Progenitor cell of endocrine pancreas (in vitro differentiated cells): Measurements from ENCODE around the gene ADGRF5. TPM values are rescaled to one million over a fixed set of nuclear protein-coding genes. Genes with fewer than 3 reads are reported as not detected.

Experiments
- DNase-seq: peaks from one replicate; pipeline ENCODE4 v3.0.0; 2021; ENCODE audit warnings: low spot score; ENCODE audit not compliant: unreplicated experiment
- H3K27ac Mint-ChIP-seq: 2 replicates; pipeline ENCODE4 v1.8.0; 2021; ENCODE audit warnings: mild to moderate bottlenecking, moderate library complexity, mixed read lengths
- H3K27me3 Mint-ChIP-seq: 2 replicates; pipeline ENCODE4 v1.8.0; 2021; ENCODE audit warnings: mixed read lengths
- H3K36me3 Mint-ChIP-seq: 2 replicates; pipeline ENCODE4 v1.8.0; 2022; ENCODE audit warnings: mixed read lengths; ENCODE audit not compliant: insufficient read depth
- H3K4me1 Mint-ChIP-seq: 2 replicates; pipeline ENCODE4 v1.8.0; 2021; ENCODE audit warnings: low read depth, mixed read lengths
- H3K4me3 Mint-ChIP-seq: 2 replicates; pipeline ENCODE4 v1.8.0; 2021; ENCODE audit warnings: low read depth, mild to moderate bottlenecking, moderate library complexity, mixed read lengths
- H3K9me3 Mint-ChIP-seq: 2 replicates; pipeline ENCODE4 v1.8.0; 2021; ENCODE audit warnings: low read depth, mixed read lengths
- total RNA-seq: library from RNA; stranded (reverse); gene quantifications from 2 replicates; pipeline ENCODE4 v1.2.1, GENCODE V29; 2021
- TF ChIP-seq, protein P1 (sequence below): fragments of 200-600 bp; sonication (generic); IDR thresholded peaks from one replicate; pipeline ENCODE4 v1.5.0; 2021; ENCODE audit warnings: antibody characterized with exemption, mild to moderate bottlenecking; ENCODE audit not compliant: unreplicated experiment

Gene ADGRF5
- total RNA-seq, 1 donor from 2014 or later: not detected

DNA sequence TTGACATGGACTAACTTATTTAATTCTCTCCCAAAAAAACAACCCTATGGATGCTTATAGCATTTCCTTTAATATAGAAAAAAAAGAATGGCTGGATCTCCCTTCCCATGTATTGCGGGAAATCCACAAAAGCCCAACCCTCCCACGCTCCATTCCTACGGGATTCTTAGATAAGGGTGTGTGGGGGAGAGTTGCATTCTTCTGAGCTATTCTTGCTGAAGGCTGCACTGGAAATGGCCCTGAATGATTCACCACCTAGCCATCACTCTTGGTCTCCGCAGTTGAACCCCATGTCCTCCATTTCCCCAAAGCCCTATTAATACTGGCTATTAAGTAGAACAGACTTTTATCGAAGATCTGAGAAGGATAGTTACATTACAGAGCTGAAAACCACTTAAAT lies 41.9 kb upstream of the ADGRF5 start:
- Mint-ChIP-seq H3K36me3 (no peaks in the 10 kb centered on the region), H3K4me1 (no peaks in the 10 kb centered on the region), H3K27me3 (peaks cover 6% of the 10 kb centered on the region), H3K27ac (no peak overlapping the region), H3K9me3 (no peaks in the 10 kb centered on the region), H3K4me3 (no peak overlapping the region)
- no peak for DNase-seq
- TF ChIP-seq, protein P1, sequence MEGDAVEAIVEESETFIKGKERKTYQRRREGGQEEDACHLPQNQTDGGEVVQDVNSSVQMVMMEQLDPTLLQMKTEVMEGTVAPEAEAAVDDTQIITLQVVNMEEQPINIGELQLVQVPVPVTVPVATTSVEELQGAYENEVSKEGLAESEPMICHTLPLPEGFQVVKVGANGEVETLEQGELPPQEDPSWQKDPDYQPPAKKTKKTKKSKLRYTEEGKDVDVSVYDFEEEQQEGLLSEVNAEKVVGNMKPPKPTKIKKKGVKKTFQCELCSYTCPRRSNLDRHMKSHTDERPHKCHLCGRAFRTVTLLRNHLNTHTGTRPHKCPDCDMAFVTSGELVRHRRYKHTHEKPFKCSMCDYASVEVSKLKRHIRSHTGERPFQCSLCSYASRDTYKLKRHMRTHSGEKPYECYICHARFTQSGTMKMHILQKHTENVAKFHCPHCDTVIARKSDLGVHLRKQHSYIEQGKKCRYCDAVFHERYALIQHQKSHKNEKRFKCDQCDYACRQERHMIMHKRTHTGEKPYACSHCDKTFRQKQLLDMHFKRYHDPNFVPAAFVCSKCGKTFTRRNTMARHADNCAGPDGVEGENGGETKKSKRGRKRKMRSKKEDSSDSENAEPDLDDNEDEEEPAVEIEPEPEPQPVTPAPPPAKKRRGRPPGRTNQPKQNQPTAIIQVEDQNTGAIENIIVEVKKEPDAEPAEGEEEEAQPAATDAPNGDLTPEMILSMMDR: no peak

DNA sequence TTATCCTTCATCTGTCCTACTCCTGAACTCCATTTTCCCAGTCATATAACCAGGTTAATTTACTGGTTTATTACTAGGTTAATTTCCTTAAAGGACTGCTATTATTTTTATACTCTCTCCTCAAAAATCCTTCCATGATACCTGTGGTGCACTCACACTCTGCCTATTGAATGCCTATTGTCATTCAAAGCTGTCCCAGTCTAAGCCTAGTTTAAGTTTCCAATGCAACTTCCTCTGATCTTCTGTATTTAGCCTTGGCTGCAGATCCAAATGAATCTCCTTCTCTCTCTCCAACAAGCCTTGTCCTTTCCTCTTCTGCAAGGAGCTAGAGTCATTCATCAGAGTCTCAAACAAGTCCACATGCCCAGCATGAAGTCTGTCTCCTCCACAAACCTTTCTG lies 41.3 kb upstream of the ADGRF5 start:
- H3K9me3 Mint-ChIP-seq: no peaks in the 10 kb centered on the region
- H3K4me1 Mint-ChIP-seq: no peaks in the 10 kb centered on the region
- DNase-seq: no peak
- peaks cover 6% of the 10 kb centered on the region for H3K27me3 Mint-ChIP-seq
- no peak overlapping the region for H3K27ac Mint-ChIP-seq
- no peak overlapping the region for H3K4me3 Mint-ChIP-seq
- H3K36me3 Mint-ChIP-seq: no peaks in the 10 kb centered on the region
- TF ChIP-seq, protein P1: no peak

DNA sequence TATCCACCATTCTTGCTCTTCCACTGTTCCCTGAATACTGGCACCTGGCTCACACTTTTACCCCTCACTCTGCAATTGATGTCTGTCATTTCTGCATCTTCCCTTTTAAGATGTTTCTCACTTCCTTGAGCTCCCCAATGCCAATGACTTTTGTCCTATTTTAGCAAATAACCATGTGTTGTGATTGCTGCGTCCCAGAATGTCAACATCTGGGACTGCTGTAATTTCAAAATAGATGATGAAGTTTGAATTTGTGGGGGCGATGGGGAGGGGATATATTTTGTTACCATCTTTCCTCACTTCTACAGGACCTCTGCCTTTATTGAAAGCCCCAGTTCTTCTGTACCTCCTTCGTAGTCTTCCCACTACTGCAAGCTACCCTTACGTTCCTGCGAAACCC lies 40.0 kb upstream of the ADGRF5 start:
- Mint-ChIP-seq H3K4me1 (no peaks in the 10 kb centered on the region), H3K27ac (no peak overlapping the region), H3K27me3 (peaks cover 12% of the 10 kb centered on the region), H3K36me3 (no peaks in the 10 kb centered on the region), H3K9me3 (no peaks in the 10 kb centered on the region), H3K4me3 (no peak overlapping the region)
- TF ChIP-seq, protein P1: no peak
- DNase-seq: no peak

DNA sequence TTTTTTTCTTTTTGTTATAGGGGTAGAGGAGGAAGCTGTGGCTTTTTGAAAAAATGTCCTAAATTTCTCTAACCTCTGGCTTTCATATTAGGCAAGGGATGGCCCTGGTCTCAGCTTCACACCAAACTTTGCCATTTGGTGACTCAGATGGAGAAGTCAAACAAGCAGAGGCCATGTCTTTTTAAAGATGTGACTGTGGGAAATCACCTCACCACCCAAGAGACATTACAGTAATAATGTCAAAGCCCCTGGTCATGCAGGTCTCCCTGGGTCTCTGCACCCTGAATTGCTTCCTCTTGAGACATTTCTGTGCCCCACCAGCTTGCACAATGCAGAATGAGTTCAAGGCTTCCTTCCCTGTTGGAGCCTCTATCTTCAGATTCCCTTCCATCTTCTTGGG lies 39.5 kb upstream of the ADGRF5 start:
- Mint-ChIP-seq H3K27ac (no peak overlapping the region), H3K36me3 (no peaks in the 10 kb centered on the region), H3K4me1 (no peaks in the 10 kb centered on the region), H3K4me3 (no peak overlapping the region), H3K9me3 (no peaks in the 10 kb centered on the region), H3K27me3 (peaks cover 12% of the 10 kb centered on the region)
- TF ChIP-seq, protein P1: no peak
- no peak for DNase-seq

DNA sequence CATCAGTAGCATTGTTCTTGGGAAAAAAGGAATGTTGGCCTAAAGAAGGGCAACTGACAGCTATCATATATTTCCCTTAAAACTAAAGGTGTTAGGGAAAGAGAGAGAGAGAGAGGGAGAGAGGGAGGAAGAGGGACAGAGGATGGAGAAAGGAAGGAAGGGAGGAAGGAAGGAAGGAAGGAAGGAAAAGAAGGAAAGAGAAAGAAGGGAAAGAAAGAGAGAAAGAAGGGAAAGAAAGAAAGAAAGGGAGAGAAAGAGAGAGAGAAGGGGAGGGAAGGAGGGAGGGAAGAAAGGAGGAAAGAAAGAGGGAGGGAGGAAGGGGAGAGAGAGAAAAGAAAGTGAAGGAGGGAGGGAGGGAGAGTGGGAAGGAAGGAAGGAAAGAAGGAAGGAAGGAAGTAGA lies 37.7 kb upstream of the ADGRF5 start:
- no peak for DNase-seq
- TF ChIP-seq, protein P1: no peak
- Mint-ChIP-seq H3K36me3 (no peaks in the 10 kb centered on the region), H3K27me3 (peaks cover 18% of the 10 kb centered on the region), H3K4me1 (no peaks in the 10 kb centered on the region), H3K27ac (no peak overlapping the region), H3K4me3 (no peak overlapping the region), H3K9me3 (no peaks in the 10 kb centered on the region)

DNA sequence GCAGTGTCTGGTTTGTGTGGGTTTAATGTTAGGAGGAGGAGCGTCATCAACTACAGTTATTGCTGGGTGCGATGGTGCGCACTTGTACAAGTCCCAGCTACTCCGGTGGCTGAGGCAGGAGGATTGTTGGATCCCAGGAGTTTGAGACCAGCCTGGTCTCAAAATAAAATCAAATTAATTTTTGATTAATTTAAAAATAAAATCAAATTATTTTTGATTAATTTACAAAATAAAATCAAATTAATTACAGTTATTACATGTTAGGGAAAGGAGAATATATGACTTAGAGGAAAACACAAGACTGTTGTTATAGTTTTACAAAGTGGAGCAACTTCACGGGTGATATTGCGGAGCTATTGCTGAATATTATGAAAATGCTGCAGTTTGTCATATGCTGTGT lies 34.7 kb upstream of the ADGRF5 start:
- DNase-seq: no peak
- Mint-ChIP-seq H3K4me1 (no peaks in the 10 kb centered on the region), H3K36me3 (no peaks in the 10 kb centered on the region), H3K27me3 (peaks cover 31% of the 10 kb centered on the region), H3K4me3 (no peak overlapping the region), H3K27ac (no peak overlapping the region), H3K9me3 (no peaks in the 10 kb centered on the region)
- TF ChIP-seq, protein P1: no peak
